Upper lobe of right lung (tissue), 1 donor: ENCODE results near the gene SGSM2. TPM values are rescaled to one million over a fixed set of nuclear protein-coding genes. Genes with fewer than 3 reads are reported as not detected.

Experiments
- ATAC-seq: fragments of 200-7000 bp; cut with Tn5 transposase; one replicate; pipeline ENCODE4 v1.9.1; 2020; ENCODE audit warnings: mild to moderate bottlenecking, moderate library complexity
- DNase-seq: peaks from one replicate; pipeline ENCODE4 v3.0.0-alpha.2; 2020
- H3K27ac ChIP-seq: fragments of 200-600 bp; one replicate; pipeline ENCODE4 v1.8.0; 2022
- H3K27me3 ChIP-seq: fragments of 200-600 bp; one replicate; pipeline ENCODE4 v1.8.0; 2022; ENCODE audit warnings: mild to moderate bottlenecking
- H3K36me3 ChIP-seq: fragments of 200-600 bp; one replicate; pipeline ENCODE4 v1.8.0; 2022
- H3K4me1 ChIP-seq: fragments of 200-600 bp; one replicate; pipeline ENCODE4 v1.8.0; 2022
- H3K4me3 ChIP-seq: fragments of 200-600 bp; one replicate; pipeline ENCODE4 v1.8.0; 2022; ENCODE audit warnings: mild to moderate bottlenecking
- H3K9me3 ChIP-seq: fragments of 200-600 bp; one replicate; pipeline ENCODE4 v1.8.0; 2022
- intact Hi-C: fragments of 100-400 bp; cut with DNase I; formaldehyde crosslinking; loops from one replicate; pipeline ENCODE4 v1.11.0; 2022
- total RNA-seq: library from RNA; stranded (reverse); fragmentation: NEBNext Ultra II Directional; extraction: Animal tissue kit (Norgen Biotek cat#: 25700); gene quantifications from one replicate; pipeline ENCODE4 v1.2.1, GENCODE V29; 2021
- TF ChIP-seq, protein P1 (sequence below): fragments of 200-600 bp; IDR thresholded peaks from one replicate; pipeline ENCODE4 v1.8.0; 2022; ENCODE audit warnings: antibody characterized with exemption
- donor health status: DM: no; HTN: yes; CAD: no; lungs with severe emphysema.

SGSM2 gene
- total RNA-seq, 1 donor from 2014 or later = 55.0 TPM

DNA sequence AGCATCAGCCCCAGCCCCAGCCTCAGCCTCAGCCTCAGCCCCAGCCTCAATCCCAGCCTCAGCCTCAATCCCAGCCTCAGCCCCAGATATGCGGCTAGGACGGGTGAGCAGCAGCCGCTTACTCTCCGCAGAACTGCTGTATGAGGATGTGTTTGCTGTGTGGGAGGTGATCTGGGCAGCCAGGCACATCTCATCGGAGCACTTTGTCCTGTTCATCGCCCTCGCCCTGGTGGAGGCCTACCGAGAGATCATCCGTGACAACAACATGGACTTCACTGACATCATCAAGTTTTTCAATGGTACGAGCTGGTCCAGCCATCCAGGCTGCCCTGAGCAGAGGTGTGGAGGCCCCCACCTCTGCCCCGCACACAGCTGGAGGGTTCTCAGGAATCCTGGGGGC, 41.6 kb downstream of the SGSM2 start:
- peaks cover 54% of the 10 kb centered on the region for H3K36me3 ChIP-seq
- no peaks in the 10 kb centered on the region for H3K27me3 ChIP-seq
- H3K27ac ChIP-seq = no peak overlapping the region
- intact Hi-C loops = no loop called here
- no peak overlapping the region for H3K4me3 ChIP-seq
- no peak for ATAC-seq
- DNase-seq = no peak
- TF ChIP-seq, protein P1, sequence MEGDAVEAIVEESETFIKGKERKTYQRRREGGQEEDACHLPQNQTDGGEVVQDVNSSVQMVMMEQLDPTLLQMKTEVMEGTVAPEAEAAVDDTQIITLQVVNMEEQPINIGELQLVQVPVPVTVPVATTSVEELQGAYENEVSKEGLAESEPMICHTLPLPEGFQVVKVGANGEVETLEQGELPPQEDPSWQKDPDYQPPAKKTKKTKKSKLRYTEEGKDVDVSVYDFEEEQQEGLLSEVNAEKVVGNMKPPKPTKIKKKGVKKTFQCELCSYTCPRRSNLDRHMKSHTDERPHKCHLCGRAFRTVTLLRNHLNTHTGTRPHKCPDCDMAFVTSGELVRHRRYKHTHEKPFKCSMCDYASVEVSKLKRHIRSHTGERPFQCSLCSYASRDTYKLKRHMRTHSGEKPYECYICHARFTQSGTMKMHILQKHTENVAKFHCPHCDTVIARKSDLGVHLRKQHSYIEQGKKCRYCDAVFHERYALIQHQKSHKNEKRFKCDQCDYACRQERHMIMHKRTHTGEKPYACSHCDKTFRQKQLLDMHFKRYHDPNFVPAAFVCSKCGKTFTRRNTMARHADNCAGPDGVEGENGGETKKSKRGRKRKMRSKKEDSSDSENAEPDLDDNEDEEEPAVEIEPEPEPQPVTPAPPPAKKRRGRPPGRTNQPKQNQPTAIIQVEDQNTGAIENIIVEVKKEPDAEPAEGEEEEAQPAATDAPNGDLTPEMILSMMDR = no peak
- H3K4me1 ChIP-seq = no peaks in the 10 kb centered on the region
- H3K9me3 ChIP-seq = no peaks in the 10 kb centered on the region

DNA sequence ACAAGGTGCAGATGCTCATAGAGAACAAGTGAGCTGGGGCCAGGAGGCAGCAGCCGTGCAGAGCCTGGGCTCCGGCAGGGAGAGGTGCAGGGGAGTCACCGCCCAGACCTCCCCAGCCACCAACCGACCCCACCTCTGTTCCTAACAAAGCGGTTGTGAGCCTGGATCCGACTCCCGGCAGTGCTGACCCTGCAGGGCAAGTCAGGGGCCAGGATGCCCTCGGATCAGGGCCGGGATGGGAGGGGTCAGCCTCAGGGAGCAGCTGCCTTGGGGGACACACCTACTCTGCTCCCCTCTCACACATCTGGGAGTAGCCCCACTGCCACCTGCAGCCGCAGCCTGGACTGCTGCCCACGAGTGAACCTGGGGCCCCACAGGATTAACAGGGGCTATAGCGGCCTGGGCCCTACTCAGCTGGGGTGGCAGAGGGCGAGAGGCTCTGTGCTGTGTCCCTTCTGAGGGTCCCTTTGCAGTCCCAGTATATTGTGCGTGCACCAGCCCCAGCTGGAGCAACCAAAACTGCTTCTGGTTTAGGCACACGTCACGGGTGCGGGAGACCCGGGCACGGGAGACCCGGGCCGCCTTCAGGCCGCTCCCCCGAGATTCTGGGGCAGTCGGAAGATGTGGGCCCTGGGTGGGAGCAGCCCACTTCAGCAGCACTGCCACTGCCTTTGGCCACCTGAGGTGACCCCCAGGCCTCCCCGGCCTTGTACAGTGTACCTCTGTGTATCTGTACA, 42.4 kb downstream of the SGSM2 start:
- Histone ChIP-seq H3K9me3 (no peaks in the 10 kb centered on the region), H3K4me3 (no peak overlapping the region), H3K27me3 (no peaks in the 10 kb centered on the region), H3K27ac (no peak overlapping the region), H3K36me3 (peaks cover 50% of the 10 kb centered on the region), H3K4me1 (no peaks in the 10 kb centered on the region)
- DNase-seq (no peak), ATAC-seq (no peak)
- intact Hi-C loops = no loop called here
- TF ChIP-seq, protein P1 = no peak

DNA sequence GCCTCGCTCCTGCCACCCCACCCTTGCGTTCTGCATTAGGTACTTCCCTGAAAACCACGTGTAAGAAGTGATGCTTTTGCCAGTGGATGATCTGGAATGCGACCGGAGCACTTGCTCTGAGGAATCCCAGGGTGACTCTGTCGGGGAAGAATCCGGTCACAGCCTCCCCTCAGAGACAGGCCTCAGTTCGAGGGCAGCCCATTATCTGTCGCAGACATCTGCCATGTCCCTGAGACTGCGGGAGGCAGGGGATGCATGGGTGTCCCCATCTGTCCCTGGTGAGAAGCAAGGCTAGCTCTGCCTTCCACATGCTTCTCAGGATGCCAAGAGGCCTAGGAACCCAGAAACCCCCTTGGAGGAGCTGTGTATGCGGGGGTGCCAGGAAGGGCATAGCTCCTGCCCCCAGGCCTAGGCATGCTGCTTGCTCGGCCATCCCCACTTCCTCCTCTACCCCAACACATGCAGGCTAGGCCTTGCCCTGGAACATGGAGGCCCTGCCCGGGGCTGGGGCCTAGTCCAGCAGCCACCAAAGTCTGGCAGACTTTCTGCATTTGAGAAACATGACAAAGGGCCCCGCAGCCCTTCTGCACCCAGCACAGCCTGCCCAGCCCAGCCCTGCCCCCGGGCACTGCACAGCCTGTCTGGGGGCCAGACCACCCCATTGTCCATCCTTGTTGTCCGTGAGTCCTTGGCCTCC, 43.1 kb downstream of the SGSM2 start:
- intact Hi-C loops = no loop called here
- H3K36me3 ChIP-seq = peaks cover 44% of the 10 kb centered on the region
- DNase-seq (no peak), ATAC-seq (no peak)
- H3K9me3 ChIP-seq = no peaks in the 10 kb centered on the region
- no peak overlapping the region for H3K27ac ChIP-seq
- no peaks in the 10 kb centered on the region for H3K27me3 ChIP-seq
- H3K4me1 ChIP-seq = no peaks in the 10 kb centered on the region
- H3K4me3 ChIP-seq = no peak overlapping the region
- TF ChIP-seq, protein P1 = no peak

DNA sequence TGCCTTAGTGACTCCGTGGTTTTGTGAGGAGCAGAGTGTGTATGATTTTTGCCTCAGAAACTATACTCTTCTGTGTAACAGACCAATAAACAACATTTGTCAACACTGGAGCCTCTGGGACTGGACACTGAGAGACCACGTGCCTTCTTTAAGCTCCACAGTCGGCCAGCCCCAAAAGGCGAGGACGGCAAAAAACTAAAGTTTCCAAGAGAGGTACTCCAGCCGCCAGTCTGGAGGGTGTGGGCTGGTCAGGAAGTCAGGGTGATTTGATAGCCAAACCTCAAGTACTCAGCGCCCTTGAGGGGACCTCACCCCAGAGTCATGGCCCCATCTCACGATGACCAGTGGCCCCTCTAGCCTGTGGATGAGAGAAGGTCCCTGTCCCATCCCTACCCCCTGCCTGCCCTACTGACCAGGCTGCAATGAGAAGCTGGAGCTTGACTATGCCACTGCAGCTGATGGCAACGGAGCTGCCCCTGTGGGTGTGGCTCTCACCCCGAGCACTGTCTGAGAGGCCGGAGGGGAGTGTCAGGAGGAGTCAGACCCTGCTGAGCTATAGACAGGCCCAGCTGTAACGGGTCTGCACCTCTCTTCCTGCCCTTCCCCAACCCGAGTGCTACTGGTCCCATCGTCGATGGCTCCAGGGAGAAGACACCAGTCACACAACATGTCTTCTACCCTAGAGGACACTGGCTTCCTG, 43.8 kb downstream of the SGSM2 start:
- no peak overlapping the region for H3K4me3 ChIP-seq
- DNase-seq (no peak), ATAC-seq (no peak)
- TF ChIP-seq, protein P1 = no peak
- H3K27me3 ChIP-seq = no peaks in the 10 kb centered on the region
- no peak overlapping the region for H3K27ac ChIP-seq
- no peaks in the 10 kb centered on the region for H3K4me1 ChIP-seq
- intact Hi-C loops = no loop called here
- H3K9me3 ChIP-seq = no peaks in the 10 kb centered on the region
- H3K36me3 ChIP-seq = peaks cover 45% of the 10 kb centered on the region

DNA sequence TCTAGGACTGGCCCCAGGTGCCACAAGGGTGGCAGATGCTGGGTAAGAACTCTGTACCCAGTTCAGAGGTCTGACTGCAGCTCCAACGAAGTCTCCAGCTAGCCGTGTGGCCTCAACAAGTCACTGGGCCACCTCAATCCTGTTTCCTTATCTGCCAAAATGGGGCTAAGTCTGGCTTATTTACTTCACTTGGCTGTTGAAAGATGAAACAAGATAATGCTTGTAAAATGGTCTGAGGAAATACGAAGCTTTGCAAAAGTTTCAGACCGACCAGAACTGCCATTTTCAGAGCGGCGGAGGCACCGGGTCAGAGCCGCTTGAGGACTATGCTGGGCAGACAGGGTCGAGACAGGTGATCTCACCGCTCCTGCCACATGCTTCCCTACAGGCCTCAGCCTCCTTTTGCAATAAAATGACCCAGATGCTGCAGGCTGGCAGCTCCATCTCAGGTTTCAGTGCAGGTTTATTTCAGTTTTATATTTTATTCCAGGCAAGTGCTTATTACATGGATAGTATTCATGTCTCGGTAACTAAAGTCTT, 46.4 kb downstream of the SGSM2 start:
- DNase-seq (no peak), ATAC-seq (no peak)
- Histone ChIP-seq H3K27ac (peak overlapping the region; percentile 18), H3K27me3 (no peaks in the 10 kb centered on the region), H3K4me1 (no peaks in the 10 kb centered on the region), H3K36me3 (peaks cover 35% of the 10 kb centered on the region), H3K9me3 (no peaks in the 10 kb centered on the region), H3K4me3 (no peak overlapping the region)
- TF ChIP-seq, protein P1 = no peak
- intact Hi-C loops = loop anchor here (2.0 kb wide), 1 partner anchor 31 kb away; no protein-coding TSS in a partner anchor
